ENCODE data around the gene PKD1. TPM values are rescaled to one million over a fixed set of nuclear protein-coding genes. Genes with fewer than 3 reads are reported as not detected.

PKD1 gene
- total and polyA plus RNA-seq, 2 of the 13 experiments (the other 11 are each of a cell fraction or from before 2014, with no cell fraction given) = 22.1 to 23.0 TPM

GRCh38 chr16:2047330-2048115, 88.2 kb downstream of the PKD1 start, which contains the start of the genes NTHL1 and TSC2 (continued):
- peak; percentile 3; the same call in 1 of the 2 replicates for TF ChIP-seq ARID5B (CRISPR knock-in tag; IDR thresholded peaks at IDR 0.05)
- TF ChIP-seq ZNF747 (CRISPR knock-in tag; IDR thresholded peaks at IDR 0.05; ENCODE audit: borderline replicate concordance) = 0 out of 2 replicates have a peak, but pooled peaks have one; percentile 34
- TF ChIP-seq HOXA3 (CRISPR knock-in tag; IDR thresholded peaks at IDR 0.05) = peak; percentile 94
- TF ChIP-seq ZNF557 (CRISPR knock-in tag; IDR thresholded peaks at IDR 0.05) = no peak
- TF ChIP-seq ZNF883 (CRISPR knock-in tag; IDR thresholded peaks at IDR 0.05; ENCODE audit: not compliant biosample characterization) = no peak
- TF ChIP-seq ZFP37 (CRISPR knock-in tag; IDR thresholded peaks at IDR 0.05; ENCODE audit: borderline replicate concordance) = no peak
- 0 out of 2 replicates have a peak, but pooled peaks have one; percentile 17 for TF ChIP-seq PAWR (CRISPR knock-in tag; IDR thresholded peaks at IDR 0.05; ENCODE audit: borderline replicate concordance)
- no peak for TF ChIP-seq ZNF549 (CRISPR knock-in tag; IDR thresholded peaks at IDR 0.05)
- TF ChIP-seq, protein P1, sequence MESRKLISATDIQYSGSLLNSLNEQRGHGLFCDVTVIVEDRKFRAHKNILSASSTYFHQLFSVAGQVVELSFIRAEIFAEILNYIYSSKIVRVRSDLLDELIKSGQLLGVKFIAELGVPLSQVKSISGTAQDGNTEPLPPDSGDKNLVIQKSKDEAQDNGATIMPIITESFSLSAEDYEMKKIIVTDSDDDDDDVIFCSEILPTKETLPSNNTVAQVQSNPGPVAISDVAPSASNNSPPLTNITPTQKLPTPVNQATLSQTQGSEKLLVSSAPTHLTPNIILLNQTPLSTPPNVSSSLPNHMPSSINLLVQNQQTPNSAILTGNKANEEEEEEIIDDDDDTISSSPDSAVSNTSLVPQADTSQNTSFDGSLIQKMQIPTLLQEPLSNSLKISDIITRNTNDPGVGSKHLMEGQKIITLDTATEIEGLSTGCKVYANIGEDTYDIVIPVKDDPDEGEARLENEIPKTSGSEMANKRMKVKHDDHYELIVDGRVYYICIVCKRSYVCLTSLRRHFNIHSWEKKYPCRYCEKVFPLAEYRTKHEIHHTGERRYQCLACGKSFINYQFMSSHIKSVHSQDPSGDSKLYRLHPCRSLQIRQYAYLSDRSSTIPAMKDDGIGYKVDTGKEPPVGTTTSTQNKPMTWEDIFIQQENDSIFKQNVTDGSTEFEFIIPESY (CRISPR knock-in tag; IDR thresholded peaks at IDR 0.05) = 0 out of 2 replicates have a peak, but pooled peaks have one; percentile 4
- TF ChIP-seq CBX1 (IDR thresholded peaks at IDR 0.05; ENCODE audit: low read depth) = peak; percentile 22
- no peak for TF ChIP-seq RERE (CRISPR knock-in tag; IDR thresholded peaks at IDR 0.05; ENCODE audit: low read depth)
- peak; percentile 16; the same call in 1 of the 2 replicates for TF ChIP-seq NFE2L1 (CRISPR knock-in tag; IDR thresholded peaks at IDR 0.05; ENCODE audit: borderline replicate concordance)
- no peak for TF ChIP-seq PREB (CRISPR knock-in tag; IDR thresholded peaks at IDR 0.05)
- TF ChIP-seq ZNF776 (CRISPR knock-in tag; IDR thresholded peaks at IDR 0.05) = peak; percentile 64
- peak; percentile 30; the same call in 1 of the 2 replicates for TF ChIP-seq ZBTB42 (CRISPR knock-in tag; IDR thresholded peaks at IDR 0.05)
